Neural cell (in vitro differentiated cells): ENCODE measurements around the gene ADAMTS2. TPM values are rescaled to one million over a fixed set of nuclear protein-coding genes. Genes with fewer than 3 reads are reported as not detected.

ENCODE experiments used
- H2AFZ ChIP-seq: fragments of 200-600, 300-800 bp; sonication (generic), shearing (Covaris generic); 2 replicates; pipeline ENCODE4 v1.6.0; 2014; ENCODE audit warnings: low read depth, mild to moderate bottlenecking, antibody characterized with exemption, low read length, moderate library complexity
- H3F3A ChIP-seq: fragments of 200-600 bp; shearing (Covaris generic); 2 replicates; pipeline ENCODE4 v1.6.1; 2016; ENCODE audit warnings: mild to moderate bottlenecking, moderate library complexity, mixed read lengths, antibody characterized with exemption, low read length; ENCODE audit not compliant: insufficient read depth, poor library complexity, severe bottlenecking
- H3K27ac ChIP-seq: fragments of 200-600, 300-800 bp; sonication (generic), shearing (Covaris generic); 2 replicates; pipeline ENCODE4 v1.5.1; 2014; ENCODE audit warnings: mild to moderate bottlenecking, low read length, moderate library complexity
- H3K27me3 ChIP-seq: fragments of 300-800, 200-600 bp; sonication (generic), shearing (Covaris generic); 2 replicates; pipeline ENCODE4 v1.6.0; 2014; ENCODE audit warnings: mild to moderate bottlenecking, low read depth, low read length, moderate library complexity; ENCODE audit not compliant: insufficient read depth
- H3K36me3 ChIP-seq: fragments of 300-800, 200-600 bp; sonication (generic), shearing (Covaris generic); 2 replicates; pipeline ENCODE4 v1.5.1; 2014; ENCODE audit warnings: mild to moderate bottlenecking, antibody characterized with exemption, low read length, moderate library complexity; ENCODE audit not compliant: insufficient read depth
- H3K4me2 ChIP-seq: fragments of 300-800, 200-600 bp; sonication (generic), shearing (Covaris generic); 2 replicates; pipeline ENCODE4 v1.6.0; 2014; ENCODE audit warnings: mild to moderate bottlenecking, low read length
- H3K4me3 ChIP-seq: fragments of 300-800, 200-600 bp; sonication (generic), shearing (Covaris generic); 2 replicates; pipeline ENCODE4 v1.5.1; 2014; ENCODE audit warnings: mild to moderate bottlenecking, low read length, moderate library complexity
- H3K79me2 ChIP-seq: fragments of 200-600 bp; shearing (Covaris generic); replicated peaks from 2 replicates; pipeline ENCODE4 v1.6.0; 2014; ENCODE audit warnings: mild to moderate bottlenecking, low read length, moderate library complexity; ENCODE audit not compliant: insufficient read depth
- H3K9ac ChIP-seq: fragments of 300-800, 200-600 bp; sonication (generic), shearing (Covaris generic); 2 replicates; pipeline ENCODE4 v1.6.1; 2016; ENCODE audit warnings: mild to moderate bottlenecking, low read length, mixed read lengths
- H3K9me2 ChIP-seq: fragments of 200-600 bp; shearing (Covaris generic); 2 replicates; pipeline ENCODE4 v1.6.1; 2016; ENCODE audit warnings: mild to moderate bottlenecking, low read length, mixed read lengths; ENCODE audit not compliant: insufficient read depth
- H3K9me3 ChIP-seq: fragments of 200-600, 300-800 bp; sonication (generic), shearing (Covaris generic); 2 replicates; pipeline ENCODE4 v1.6.1; 2016; ENCODE audit warnings: mild to moderate bottlenecking, mixed run types, low read length, moderate library complexity, mixed read lengths
- H4K20me1 ChIP-seq: fragments of 200-600 bp; shearing (Covaris generic); 2 replicates; pipeline ENCODE4 v1.6.1; 2016; ENCODE audit warnings: mild to moderate bottlenecking, mixed run types; ENCODE audit not compliant: insufficient read depth
- EP300 ChIP-seq: fragments of 450-650 bp; conservative IDR thresholded peaks from 2 replicates; pipeline ENCODE4 v1.6.1; 2014; ENCODE audit warnings: antibody characterized with exemption, mild to moderate bottlenecking, moderate library complexity; ENCODE audit not compliant: poor library complexity, severe bottlenecking
- EZH2 ChIP-seq: fragments of 200-600, 300-800 bp; shearing (Covaris generic), sonication (generic); IDR thresholded peaks from 2 replicates; pipeline ENCODE4 v1.6.1; 2014; ENCODE audit warnings: antibody characterized with exemption, low read length, borderline replicate concordance, mild to moderate bottlenecking; ENCODE audit not compliant: insufficient read depth, poor library complexity, severe bottlenecking
- MXI1 ChIP-seq: fragments of 450-650 bp; conservative IDR thresholded peaks from 2 replicates; pipeline ENCODE4 v1.6.1; 2014; ENCODE audit warnings: antibody characterized with exemption, mild to moderate bottlenecking; ENCODE audit not compliant: poor library complexity, severe bottlenecking
- POLR2AphosphoS5 ChIP-seq: IDR thresholded peaks from 2 replicates; pipeline ENCODE4 v1.6.1; 2012
- RAD21 ChIP-seq: fragments of 450-650 bp; conservative IDR thresholded peaks from 2 replicates; pipeline ENCODE4 v1.6.1; 2014; ENCODE audit warnings: antibody characterized with exemption, mild to moderate bottlenecking, moderate library complexity
- SMC3 ChIP-seq: fragments of 450-650 bp; conservative IDR thresholded peaks from 2 replicates; pipeline ENCODE4 v1.6.1; 2014; ENCODE audit warnings: antibody characterized with exemption, mild to moderate bottlenecking, moderate library complexity; ENCODE audit not compliant: poor library complexity
- TAF1 ChIP-seq: IDR thresholded peaks from 2 replicates; pipeline ENCODE4 v1.6.1; 2012; ENCODE audit warnings: low read depth
- polyA plus RNA-seq: library from polyadenylated mRNA; depleted of rRNA; stranded (reverse); fragments of >200 nt; gene quantifications from 2 replicates; pipeline ENCODE4 v1.2.3, GENCODE V29; 2014
- TF ChIP-seq, protein P1 (sequence below): IDR thresholded peaks from 2 replicates; pipeline ENCODE4 v1.6.1; 2012; ENCODE audit warnings: borderline replicate concordance
- TF ChIP-seq, protein P2 (sequence below): fragments of 450-650 bp; IDR thresholded peaks from 2 replicates; pipeline ENCODE4 v1.5.1; 2014; ENCODE audit warnings: antibody characterized with exemption, mild to moderate bottlenecking, moderate library complexity; ENCODE audit not compliant: poor library complexity, severe bottlenecking

ADAMTS2 gene
- polyA plus RNA-seq, 1 donor from 2014 or later = 0.61 TPM

DNA sequence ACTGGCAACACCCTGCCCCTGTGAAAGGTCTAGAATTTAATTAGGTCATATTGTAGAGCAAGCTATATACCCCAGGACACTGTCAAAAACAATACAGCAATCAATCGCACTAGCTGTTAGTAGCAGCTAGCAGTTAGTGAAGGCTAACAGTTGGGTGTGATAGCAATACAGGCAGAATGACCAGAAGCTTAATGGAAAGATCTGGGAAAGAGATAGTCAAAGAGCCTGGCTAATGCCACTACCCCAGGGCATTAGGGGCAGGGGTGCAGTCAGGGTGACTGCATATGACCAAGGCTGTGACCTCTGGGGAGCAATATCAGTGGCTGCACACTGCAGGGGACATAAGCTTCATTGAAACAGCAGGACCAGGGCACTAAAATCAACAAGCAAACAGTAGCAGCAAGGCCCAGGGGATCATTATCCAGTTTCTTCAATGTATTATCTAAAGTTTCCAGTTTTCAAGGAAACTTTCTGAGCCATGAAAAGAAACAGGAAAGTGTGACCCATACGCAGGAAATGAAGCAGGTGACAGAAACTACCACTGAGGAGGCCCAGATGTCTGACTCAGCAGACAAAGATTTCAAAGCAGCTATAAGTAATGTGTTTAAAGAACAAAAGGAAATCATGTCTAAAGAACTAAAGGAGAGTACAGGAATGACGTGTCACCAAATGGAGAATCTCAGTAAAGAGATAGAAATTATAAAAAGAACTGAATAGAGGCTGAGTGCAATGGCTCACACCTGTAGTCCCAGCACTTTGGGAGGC lies 202.6 kb downstream of the ADAMTS2 start:
- Histone ChIP-seq H3K9ac (no peak overlapping the region), H3K27ac (no peak overlapping the region), H3K36me3 (no peaks in the 10 kb centered on the region), H3K27me3 (no peaks in the 10 kb centered on the region), H2AFZ (no peak overlapping the region), H3K79me2 (no peaks in the 10 kb centered on the region), H3K4me2 (no peak overlapping the region), H3K4me3 (no peak overlapping the region), H4K20me1 (no peaks in the 10 kb centered on the region), H3F3A (no peaks in the 10 kb centered on the region), H3K9me2 (no peaks in the 10 kb centered on the region), H3K9me3 (no peaks in the 10 kb centered on the region)
- TF ChIP-seq POLR2AphosphoS5 (no peak), RAD21 (no peak)

GRCh38 chr5:179141867-179142266 lies 203.4 kb downstream of the ADAMTS2 start:
- no peaks in the 10 kb centered on the region for H3K9me3 ChIP-seq
- no peak overlapping the region for H3K4me2 ChIP-seq
- H4K20me1 ChIP-seq = no peaks in the 10 kb centered on the region
- H3K4me3 ChIP-seq = no peak overlapping the region
- no peaks in the 10 kb centered on the region for H3F3A ChIP-seq
- no peaks in the 10 kb centered on the region for H3K9me2 ChIP-seq
- H3K27me3 ChIP-seq = no peaks in the 10 kb centered on the region
- H3K9ac ChIP-seq = no peak overlapping the region
- no peaks in the 10 kb centered on the region for H3K36me3 ChIP-seq
- no peak overlapping the region for H2AFZ ChIP-seq
- no peak overlapping the region for H3K27ac ChIP-seq
- no peaks in the 10 kb centered on the region for H3K79me2 ChIP-seq
- TF ChIP-seq, protein P1, sequence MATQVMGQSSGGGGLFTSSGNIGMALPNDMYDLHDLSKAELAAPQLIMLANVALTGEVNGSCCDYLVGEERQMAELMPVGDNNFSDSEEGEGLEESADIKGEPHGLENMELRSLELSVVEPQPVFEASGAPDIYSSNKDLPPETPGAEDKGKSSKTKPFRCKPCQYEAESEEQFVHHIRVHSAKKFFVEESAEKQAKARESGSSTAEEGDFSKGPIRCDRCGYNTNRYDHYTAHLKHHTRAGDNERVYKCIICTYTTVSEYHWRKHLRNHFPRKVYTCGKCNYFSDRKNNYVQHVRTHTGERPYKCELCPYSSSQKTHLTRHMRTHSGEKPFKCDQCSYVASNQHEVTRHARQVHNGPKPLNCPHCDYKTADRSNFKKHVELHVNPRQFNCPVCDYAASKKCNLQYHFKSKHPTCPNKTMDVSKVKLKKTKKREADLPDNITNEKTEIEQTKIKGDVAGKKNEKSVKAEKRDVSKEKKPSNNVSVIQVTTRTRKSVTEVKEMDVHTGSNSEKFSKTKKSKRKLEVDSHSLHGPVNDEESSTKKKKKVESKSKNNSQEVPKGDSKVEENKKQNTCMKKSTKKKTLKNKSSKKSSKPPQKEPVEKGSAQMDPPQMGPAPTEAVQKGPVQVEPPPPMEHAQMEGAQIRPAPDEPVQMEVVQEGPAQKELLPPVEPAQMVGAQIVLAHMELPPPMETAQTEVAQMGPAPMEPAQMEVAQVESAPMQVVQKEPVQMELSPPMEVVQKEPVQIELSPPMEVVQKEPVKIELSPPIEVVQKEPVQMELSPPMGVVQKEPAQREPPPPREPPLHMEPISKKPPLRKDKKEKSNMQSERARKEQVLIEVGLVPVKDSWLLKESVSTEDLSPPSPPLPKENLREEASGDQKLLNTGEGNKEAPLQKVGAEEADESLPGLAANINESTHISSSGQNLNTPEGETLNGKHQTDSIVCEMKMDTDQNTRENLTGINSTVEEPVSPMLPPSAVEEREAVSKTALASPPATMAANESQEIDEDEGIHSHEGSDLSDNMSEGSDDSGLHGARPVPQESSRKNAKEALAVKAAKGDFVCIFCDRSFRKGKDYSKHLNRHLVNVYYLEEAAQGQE = no peak
- TF ChIP-seq MXI1 (no peak), RAD21 (no peak), POLR2AphosphoS5 (no peak), TAF1 (no peak), SMC3 (no peak), EP300 (no peak), EZH2 (no peak)
- TF ChIP-seq, protein P2, sequence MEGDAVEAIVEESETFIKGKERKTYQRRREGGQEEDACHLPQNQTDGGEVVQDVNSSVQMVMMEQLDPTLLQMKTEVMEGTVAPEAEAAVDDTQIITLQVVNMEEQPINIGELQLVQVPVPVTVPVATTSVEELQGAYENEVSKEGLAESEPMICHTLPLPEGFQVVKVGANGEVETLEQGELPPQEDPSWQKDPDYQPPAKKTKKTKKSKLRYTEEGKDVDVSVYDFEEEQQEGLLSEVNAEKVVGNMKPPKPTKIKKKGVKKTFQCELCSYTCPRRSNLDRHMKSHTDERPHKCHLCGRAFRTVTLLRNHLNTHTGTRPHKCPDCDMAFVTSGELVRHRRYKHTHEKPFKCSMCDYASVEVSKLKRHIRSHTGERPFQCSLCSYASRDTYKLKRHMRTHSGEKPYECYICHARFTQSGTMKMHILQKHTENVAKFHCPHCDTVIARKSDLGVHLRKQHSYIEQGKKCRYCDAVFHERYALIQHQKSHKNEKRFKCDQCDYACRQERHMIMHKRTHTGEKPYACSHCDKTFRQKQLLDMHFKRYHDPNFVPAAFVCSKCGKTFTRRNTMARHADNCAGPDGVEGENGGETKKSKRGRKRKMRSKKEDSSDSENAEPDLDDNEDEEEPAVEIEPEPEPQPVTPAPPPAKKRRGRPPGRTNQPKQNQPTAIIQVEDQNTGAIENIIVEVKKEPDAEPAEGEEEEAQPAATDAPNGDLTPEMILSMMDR = no peak
